ENCODE measurements around the gene FUT8.

The FUT8 gene

GRCh38 chr14:65552724-65553123, 140.2 kb downstream of the FUT8 start:
- DNase-seq = no peak

DNA sequence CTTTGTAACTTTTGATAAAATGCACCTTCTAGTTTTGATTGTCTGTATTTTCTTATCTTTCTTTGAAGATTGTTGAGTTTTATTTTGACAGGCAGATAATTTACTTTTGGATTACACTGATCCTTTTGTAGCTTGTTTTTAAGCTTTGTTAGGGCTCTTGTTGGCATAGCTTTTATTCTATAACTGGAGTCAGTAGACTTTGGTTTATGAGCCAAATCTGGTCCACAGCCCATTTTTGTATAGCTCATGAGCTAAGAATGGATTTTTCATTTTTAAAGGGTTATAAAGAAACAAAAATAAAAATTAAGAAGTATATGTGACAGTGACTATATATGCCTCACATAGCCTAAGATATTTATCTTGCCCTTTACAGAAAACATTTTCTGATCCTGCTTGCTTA, 142.3 kb downstream of the FUT8 start:
- no peak for DNase-seq

DNA sequence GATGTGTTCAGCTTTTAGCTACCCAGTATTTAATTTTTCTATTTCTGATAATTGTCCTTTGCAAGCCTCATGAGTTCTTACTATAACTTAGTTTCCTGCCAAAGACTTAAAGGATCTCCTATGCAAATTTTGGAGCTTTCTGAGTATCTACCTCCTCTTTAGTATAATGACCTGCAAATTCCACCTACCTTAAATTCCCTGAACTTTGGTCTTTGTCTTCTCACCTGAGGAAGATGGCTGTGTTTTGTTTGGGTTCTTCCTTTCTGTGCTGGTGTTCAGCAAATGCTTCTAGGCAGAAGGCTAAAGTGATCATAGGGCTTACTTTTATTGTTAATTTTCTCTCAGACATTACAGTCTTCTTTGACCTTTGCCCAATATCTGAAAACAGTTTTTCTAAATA, 142.8 kb downstream of the FUT8 start:
- DNase-seq = no peak

DNA sequence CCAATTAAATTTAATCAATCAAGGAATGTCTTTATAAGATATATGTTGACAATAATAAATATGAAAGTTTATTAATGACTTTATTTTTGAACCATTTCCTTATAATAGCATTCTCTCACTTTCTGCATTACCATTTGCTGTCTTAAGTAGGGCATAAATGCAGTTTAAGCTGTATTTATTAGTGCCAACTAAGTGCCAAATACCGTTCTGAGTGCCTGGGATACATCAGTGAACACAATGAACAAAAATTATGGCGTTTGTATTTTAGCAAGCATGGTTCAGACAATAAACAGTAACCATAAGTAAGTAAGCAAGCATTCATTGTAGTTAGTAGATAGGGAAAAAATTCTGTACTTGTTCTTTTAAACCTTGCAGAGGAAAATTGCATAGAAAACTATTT, 145.8 kb downstream of the FUT8 start:
- DNase-seq = no peak

GRCh38 chr14:65560340-65561027, 148.0 kb downstream of the FUT8 start:
- DNase-seq = no peak

DNA sequence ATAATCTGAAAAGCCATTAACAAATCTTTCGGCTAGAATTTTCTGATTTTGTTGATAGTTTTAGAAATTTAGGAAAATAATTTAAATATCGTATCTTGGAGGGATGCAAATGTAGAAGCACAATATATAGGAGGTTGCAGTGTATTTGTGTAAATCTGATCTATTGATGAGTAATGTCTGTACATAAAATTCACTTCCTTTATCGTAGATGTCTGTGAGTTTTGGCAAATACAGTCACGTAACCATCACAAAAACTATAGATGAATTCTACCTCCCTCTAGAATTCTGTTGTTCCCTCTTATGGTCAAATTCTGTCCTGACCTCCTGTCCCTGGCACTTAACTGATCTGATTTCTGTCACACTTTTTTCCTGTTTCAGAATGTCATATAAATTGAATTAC, 151.8 kb downstream of the FUT8 start:
- DNase-seq = no peak

- no peak for DNase-seq
Observed at GRCh38 chr14:65565948-65566347, 153.4 kb downstream of the FUT8 start.

DNA sequence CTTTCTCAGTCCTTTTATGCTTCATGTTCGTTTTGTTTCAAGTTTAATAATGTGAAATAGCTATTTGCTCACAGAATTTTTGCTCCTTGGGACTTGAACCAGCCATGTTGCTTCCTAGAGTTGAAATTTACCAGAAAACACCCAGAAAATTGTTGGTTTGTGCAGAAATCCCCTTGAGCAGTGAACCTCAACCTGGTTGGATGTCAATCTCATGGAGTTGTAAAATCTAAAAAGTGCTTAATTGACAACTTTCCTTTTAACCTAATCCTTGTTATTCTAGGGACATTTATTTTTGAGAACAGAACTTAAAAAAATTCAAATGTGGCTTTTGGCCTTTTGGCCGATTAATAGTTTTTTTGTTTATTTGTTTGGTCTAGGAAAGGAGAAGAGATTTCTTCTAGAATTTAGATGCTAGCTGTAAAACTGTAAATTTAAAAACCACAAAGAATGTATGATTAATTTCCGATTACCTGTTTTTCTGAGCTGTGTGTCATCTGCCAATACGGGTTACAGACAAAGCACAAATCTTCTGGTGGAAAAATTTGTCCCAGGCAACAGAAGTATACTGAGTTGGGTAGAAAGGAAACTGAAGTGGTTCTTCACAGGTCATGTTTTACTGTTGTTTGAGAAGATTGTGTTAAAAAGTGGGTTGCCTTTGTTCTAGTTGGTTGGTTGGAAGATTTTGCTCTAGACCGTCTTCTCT, 154.4 kb downstream of the FUT8 start:
- no peak for DNase-seq

DNA sequence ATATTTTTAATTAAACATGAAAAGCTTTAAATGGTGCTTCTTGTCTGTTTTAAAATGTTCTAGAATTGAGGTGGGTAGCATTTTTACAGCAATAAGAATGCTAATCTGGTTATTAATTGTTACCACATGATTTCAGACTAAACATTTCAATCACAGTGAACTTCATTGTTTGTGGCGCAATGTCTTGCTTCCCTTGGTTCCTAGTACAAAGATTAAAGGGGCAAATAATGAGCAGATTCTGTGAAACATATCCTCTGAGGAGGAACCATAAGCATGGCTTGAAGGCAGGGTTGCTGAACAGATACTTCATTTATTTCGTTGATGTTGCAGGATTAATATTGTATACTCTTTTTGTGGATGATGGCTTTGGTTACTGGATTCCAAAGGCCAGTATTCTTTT, 162.1 kb downstream of the FUT8 start:
- DNase-seq = no peak

- no peak for DNase-seq
Observed at GRCh38 chr14:65575389-65575788, 162.9 kb downstream of the FUT8 start.

DNA sequence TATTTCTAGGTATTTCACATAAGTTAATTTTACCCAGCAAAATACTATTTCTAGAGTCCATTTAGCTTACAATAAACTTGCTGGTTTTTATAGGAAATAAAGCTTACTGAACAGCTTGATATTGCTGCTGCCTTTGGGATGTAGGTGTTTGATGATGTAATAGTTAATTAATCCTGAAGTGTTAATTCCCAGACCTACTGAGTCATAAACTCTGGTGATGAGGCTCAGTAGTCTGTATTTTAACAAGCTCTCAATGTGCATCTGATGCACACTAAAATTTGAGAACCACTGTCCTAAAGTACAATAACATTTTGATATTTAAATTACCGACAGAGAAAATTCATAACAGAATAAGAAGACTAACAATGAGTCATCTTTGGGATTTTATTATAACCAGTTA, 168.4 kb downstream of the FUT8 start:
- DNase-seq = no peak

- DNase-seq = no peak
Observed at GRCh38 chr14:65581378-65581777, 168.8 kb downstream of the FUT8 start.

DNA sequence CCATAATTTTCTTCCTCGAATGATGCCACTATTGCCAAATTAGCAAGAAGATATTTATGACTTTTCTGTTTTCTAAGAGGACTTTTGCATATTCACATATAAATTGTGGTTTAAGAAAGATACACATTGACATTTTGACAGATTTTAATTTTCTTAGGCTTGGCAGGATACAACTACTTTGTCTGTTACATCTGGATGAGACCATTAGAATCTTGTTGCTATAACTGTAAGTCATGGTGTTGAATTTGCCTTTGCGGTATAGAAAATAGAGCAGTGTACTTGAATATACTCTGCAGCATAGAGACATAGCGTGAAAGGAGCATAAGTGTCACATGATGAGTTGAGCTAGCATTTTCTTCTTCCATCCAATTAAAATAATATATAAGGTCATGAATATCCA, 169.3 kb downstream of the FUT8 start:
- DNase-seq = no peak

DNA sequence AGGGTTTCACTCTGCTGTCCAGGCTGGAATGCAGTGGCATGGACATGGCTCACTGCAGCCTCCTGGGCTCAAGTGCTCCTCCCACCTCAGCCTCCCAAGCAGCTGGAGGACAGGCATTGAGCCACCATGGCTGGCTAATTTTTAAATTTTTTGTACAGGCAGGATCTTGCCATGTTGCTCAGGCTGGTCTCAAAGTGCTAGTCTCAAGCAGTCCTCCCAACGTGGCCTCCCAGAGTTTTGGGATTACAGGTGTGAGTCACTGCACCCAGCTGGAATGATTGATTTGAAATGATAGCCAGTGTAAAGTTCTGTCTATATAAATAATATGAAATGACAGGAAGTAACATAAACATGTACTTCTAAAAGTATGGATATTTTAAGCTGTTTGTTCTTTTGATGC, 172.7 kb downstream of the FUT8 start:
- DNase-seq = no peak

GRCh38 chr14:65588426-65589140, 176.1 kb downstream of the FUT8 start:
- DNase-seq = no peak

DNA sequence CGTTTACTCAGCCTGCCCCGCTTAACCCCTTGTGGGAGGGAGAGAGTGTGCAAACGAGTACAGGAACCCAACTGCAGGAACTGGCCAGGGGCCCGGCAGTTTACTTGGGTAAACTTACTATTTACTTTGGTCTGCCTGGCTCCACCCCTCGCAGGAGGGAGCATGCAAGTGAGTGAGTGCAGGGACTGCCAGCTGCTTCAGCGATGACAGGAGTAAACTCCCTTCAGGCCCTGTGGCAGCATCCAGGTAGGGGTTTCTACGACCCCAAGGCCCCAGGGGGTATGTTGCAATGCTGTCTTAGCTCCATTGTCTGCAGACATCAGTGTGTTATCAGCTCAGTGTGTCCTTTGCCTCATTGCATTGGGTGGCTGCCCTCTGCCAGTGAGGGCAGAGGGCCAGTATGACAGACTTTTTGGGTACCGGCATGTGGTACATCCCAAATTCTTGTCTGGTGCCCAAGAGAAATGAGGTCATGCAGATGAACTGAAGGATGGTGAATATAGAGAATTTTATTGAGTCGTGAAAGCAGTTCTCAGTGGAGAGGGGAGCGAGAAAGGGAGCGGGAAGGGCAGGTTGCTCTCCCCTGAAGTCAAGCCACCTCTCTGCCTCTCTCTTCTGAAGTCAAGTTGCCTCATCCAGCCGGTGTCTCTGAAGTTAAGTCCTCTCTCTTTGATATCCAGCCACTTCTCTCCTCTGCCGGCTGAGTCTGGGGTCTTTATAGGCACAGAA, 181.8 kb downstream of the FUT8 start:
- no peak for DNase-seq

GRCh38 chr14:65594882-65595237, 182.3 kb downstream of the FUT8 start:
- DNase-seq = no peak

- no peak for DNase-seq
Observed at GRCh38 chr14:65599375-65599774, 186.8 kb downstream of the FUT8 start.

DNA sequence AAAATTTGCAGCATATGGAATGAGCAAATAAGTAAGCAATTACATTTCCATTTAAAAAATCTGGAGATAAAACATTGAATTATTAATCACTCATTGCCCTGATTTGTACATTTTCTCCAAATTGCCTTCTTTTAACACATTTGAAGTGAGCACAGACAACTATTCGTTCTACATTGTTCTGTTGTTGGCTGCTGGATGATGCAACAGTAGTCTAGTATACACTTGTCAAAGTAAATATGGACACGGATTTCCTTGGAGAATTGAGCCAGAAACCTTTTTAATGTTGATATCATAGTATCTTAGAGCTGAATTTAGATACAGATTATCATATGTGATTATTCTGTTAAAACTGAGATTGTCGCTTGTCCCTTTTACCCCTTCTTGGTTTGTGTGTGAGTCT, 188.2 kb downstream of the FUT8 start:
- no peak for DNase-seq

DNA sequence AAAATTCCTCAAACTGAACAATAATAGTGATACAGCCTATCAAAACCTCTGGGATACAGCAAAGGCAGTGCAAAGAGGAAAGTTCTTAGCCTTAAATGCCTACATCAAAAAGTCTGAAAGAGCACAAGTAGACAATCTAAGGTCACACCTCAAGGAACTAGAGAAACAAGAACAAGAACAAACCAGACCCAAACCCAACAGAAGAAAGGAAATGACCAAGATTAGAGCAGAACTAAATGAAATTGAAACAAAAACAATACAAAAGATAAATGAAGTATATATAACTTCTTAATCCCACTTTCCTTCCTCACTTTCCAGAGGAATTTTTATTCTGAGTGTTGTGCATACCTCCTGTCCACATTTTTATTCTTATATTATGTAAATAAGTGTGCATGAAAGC, 192.0 kb downstream of the FUT8 start:
- DNase-seq = no peak

DNA sequence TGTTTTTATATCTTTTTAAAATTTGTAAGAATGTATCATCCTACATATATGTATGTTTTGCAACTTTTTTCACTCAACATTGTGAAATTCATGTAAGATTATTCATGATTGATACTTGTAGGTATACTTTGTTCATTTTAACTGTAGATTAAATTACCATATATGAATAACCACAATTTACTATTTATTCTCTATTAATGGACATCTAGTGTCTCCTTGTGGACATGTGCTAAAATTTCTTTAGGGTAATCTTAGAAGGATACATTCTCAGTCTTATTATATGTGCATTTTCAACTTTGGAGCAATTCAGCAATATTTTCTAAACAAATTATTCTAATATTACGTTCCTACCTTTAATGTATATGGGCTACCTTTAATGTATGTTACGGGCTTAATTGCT, 192.4 kb downstream of the FUT8 start:
- DNase-seq = no peak

DNA sequence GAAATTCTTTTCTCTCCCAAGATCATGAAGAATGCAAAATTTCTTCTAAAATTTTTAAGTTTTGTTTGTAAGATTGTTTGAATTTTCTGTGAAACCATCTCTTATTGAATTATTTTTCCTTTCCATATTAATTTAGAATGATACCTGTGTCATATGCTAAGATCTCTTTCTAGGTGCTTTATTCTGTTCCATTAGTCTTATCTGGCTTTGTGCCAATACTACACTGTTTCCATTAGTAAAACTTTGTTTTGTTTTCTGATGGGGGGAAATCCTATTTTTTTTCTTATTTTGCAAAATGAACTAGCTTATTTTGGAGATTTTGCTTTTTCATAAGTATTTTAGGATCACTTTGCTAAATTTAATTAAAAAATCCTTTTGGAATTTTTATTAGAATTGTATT, 193.9 kb downstream of the FUT8 start:
- no peak for DNase-seq

Measured in nucleus accumbens (tissue), 56 donors.